HG02623 (cell line): ENCODE measurements around the gene RICTOR.
"Not testable (repeated sequence)": the region's sequence is repeated elsewhere in the genome, so short reads cannot be mapped to it uniquely, and the experiment has no call there.

Experiments
- ATAC-seq: cut with Tn5 transposase; IDR thresholded peaks from one replicate; pipeline ENCODE4 v1.9.1; 2021; ENCODE audit warnings: moderate library complexity; ENCODE audit not compliant: unreplicated experiment

Gene RICTOR

DNA sequence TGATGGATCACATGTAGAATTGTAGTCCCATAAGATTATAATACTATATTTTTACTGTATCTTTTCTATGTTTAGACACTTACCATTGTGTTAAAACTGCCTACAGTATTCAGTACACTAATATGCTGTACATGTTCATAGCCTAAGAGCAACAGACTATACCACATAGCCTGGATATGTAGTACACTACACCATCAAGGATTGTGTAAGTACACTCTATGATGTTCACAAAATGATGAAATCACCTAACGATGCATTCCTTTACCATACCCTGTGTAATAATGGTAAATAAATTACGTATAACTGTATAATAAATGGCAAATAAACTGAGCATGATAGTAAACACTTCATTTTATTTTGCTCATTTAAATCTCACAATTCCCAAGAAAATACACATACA lies 60.3 kb downstream of the RICTOR start:
- ATAC-seq = no peak

DNA sequence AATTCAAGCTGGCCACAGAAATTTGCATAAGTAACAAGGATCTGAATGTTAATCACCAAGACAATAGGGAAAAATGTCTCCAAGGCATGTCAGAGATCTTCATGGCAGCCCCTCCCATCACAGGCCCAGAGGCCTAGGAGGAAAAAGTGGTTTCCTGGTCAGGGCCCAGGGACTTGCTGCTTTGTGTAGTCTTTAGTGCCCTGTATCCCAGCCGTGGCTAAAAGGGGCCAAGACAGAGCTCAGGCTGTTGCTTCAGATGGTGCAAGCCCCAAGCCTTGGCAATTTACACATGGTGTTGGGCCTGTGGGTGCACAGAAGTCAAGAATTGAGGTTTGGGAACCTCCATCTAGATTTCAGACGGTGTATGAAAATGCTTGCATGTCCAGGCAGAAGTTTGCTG lies 63.2 kb downstream of the RICTOR start:
- not testable (repeated sequence) for ATAC-seq

DNA sequence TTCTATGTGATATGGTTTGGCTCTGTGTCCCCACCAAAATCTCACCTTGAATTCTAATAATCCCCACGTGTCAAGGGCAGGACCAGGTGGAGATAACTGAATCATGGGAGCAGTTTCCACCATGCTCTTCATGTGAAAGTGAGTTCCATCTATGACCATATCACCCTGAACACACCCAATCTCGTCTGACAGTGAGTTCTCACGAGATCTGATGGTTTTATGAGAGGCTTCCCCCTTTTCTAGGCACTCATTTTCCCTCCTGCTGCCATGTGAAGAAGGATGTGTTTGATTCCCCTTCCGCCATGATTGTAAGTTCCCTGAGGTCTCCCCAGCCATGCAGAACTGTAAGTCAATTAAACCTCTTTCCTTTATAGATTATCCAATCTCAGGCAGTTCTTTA lies 64.2 kb downstream of the RICTOR start:
- no peak for ATAC-seq

DNA sequence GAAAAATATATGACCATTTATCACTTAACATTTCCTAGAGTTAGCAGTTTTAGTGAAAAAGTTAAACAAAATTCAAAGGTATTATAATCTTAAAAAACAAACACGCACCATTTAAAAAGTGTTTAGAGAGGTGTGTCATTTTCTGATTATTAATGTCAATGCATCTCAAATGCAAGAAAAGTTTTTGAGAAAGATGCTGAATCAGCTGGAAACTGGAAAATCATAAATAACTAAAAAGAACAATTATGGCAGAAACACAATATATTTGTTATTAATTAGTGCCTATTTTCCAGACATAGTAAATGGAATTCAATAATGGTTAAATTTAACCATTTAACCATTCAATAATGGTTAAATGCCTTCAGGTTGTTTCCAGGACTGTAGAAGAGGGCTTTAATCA lies 64.9 kb downstream of the RICTOR start:
- no peak for ATAC-seq

DNA sequence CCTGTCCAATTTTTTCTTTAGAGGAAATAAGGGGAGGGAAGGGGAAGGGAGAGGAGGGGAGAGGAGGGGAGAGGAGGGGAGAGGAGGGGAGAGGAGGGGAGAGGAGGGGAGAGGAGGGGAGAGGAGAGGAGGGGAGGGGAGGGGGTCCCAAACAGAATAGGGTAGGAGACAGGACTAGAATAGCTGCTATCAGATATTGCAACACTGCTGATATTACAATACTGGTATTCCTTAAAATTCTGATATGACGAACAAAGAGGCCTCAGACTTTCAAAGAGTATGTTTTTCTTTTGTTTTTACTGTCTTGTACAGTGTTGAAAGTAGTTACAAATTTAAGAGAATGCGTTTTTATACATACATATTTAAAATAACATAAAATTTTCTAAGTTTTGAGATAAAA lies 67.5 kb downstream of the RICTOR start:
- no peak for ATAC-seq

DNA sequence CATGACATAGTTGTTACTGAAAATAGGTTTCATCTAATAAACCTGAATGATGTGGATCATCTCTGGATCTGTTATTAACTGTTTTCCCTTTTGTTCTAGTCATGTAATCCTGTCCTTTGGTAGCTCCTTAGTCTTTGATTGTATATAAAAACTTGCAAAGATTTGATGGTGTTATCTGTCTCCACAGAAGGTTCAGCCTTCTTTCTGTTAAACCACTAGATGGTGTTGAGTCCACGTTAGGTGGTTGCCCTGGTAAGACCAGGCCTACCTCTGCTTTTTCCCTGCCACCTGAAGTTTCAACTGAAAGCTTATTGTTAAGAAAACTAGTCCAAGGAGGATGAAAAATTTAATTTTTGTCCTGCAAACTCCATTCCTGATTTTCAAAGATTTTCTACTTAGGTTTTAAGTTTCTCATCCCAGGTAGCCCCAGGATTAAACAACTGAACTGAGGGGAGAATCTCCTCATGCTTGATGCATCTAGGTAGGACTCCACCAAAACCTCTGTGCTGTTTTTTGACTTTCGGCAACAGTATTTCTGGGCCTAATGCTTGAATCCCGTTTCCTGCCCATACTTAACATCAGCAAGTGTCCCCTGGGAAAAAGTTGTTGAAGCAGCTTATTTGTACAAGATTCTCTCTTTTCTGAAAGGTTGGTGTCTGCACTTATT lies 68.5 kb downstream of the RICTOR start:
- ATAC-seq = no peak

DNA sequence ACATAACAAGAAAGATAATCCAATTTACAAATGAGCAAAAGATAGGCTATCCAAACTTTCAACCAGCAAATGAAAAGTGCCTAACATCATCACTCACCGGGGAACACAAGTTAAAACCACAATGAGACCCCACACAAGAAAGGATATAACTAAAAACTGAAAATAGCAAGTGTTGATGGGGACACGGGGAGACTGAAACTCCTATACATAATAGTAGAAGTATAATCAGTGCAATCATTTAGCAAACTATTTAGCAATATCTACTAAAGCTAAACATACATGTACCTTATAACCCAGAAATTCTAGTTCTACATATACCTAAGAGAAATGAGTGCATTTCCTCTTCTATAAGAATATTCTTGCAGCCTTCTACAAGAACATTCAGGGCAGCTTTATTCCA lies 72.5 kb downstream of the RICTOR start:
- ATAC-seq = no peak

DNA sequence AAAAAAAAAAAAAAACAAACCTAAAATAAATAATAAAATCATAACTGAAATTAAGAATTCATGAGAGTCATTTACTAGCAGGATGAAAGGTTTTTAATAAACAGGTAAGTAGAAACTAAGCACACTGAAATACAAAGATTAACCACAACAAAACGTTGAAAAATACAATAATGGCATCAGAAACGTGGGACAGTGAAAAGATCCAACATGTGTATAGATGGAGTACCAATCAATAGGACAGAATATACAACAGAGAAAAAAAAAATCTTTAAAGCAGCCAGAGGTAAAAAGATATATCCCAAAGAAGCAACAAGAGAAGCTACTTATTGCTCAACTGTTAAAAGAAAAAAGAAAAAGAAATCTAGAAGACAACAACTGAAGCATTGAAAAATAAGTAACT lies 75.2 kb downstream of the RICTOR start:
- ATAC-seq = no peak

DNA sequence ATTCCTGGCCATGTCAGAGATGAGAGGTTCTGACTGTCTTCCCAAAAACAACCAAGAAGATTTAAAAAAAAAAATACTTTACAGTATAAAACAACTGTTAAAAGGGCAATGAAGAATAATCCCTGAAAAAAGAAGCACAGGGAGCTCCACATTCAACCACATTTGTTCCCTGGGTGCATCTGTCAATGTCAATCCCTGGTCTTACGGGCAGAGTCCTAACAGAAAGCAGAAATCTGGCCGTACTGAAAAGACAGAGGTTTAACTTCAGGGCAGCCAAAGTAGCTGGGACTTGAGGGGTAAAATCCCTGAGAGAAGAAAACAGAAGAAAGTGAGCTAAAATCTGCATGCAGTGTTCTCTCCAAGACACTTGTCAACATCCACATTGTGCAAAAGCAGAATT lies 76.6 kb downstream of the RICTOR start:
- ATAC-seq = no peak

DNA sequence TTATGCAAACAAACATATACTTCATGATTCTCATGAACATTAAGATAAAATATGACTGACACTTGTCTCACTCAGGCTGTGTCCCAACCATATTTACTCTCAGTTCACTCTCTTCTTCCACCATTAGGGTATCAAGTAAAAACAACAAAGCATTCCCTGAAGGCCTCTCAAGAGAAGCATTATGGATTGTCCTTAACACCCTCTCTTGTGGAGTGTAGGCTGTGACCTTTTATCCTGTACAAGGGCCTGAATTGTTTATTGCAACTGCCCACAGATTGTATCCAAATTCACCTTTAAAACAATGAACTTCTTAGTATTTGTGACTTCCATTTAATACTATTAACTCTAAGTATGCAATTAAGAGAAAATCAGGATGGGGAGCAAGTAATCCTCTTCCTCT lies 78.1 kb downstream of the RICTOR start:
- no peak for ATAC-seq

DNA sequence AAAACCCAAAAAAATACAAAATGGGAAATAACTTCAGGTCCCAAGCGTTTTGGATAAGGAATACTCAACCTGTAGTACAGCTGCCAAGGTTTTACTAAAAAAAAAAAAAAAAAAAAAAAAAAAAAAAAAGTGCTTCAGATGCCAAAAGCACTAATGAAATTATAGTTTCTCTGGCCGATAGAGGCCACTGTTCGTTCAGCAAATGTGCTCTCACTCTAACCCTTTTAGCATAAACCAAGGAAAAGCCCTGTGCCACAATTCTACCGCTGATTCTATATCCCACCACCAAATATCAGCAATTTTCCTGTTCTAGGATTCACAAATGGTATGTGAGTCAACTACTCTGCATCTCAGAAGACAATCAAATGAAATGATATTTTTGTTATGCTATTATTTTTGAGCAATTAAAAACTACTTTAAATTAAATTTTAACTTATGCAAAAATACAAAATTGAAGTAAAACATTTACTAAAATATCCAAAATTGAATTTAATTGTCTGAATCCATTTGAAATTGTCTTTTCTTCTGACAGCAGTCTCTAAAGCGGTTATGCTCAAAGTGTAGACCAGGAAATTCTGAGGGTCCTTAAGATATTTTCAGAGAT lies 79.8 kb downstream of the RICTOR start:
- ATAC-seq = peak; percentile 50

DNA sequence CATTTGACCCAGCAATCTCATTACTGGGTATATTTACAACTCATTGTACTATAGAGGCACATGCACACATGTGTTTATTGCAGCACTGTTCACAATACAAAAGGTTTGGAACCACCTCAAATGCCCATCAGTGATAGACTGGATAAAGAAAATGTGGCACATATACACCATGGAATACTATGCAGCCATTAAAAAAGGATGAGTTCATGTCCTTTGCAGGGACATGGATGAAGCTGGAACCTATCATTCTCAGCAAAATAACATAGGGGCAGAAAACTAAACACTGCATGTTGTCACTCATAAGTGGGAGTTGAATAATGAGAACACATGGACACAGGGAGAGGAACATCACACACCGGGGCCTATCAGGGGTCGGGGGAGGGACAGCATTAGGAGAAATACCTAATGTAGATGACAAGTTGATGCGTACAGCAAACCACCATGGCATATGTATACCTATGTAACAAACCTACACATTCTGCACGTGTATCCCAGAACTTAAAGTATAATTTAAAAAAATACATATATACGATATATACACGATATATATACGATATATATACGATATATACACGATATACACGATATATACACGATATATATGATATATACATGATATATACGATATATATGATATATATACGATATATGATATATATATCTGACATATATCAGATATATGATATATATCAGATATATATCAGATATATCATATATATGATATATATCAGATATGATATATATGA lies 84.1 kb downstream of the RICTOR start:
- ATAC-seq = not testable (repeated sequence)

DNA sequence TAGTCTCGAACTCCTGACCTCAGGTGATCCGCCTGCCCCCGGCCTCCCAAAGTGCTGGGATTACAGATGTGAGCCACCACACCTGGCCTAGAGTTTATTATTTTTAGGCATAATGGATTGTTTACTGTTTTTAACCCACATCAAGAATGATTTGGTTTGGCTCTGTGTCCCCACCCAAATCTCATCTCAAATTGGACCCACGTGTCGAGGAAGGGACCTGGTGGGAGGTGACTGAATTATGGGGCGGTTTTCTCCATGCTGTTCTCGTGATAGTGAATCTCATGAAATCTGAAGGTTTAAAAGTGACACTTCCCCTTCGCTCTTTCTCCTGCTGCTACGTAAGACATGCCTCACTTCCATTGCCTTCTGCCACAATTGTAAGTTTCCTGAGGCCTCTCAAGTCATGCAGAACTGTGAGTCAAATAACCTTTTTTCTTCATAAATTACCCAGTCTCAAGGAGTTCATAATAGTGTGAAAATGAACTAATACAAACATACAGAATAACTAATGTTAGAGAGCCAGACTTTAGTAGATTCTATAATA lies 88.2 kb downstream of the RICTOR start:
- ATAC-seq = no peak

DNA sequence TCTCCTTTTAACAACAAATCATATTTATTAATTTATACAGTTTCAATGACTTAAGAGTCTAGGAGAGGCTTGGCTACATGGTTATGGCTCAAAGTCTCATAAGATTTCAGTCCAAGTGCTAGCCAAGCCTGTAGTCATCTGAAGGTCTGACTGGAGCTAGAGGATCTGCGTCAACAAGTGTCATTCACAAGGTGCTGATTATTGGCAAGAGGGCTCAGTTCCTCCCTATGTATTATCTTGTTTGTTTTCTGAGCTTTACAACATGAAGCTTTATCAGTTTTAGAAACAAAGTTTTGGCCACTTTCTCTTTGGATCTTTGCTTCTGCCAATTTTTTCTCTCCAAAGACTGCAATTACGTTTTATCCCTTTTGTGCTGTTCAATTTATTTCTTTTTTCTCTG lies 94.7 kb downstream of the RICTOR start:
- ATAC-seq = no peak

DNA sequence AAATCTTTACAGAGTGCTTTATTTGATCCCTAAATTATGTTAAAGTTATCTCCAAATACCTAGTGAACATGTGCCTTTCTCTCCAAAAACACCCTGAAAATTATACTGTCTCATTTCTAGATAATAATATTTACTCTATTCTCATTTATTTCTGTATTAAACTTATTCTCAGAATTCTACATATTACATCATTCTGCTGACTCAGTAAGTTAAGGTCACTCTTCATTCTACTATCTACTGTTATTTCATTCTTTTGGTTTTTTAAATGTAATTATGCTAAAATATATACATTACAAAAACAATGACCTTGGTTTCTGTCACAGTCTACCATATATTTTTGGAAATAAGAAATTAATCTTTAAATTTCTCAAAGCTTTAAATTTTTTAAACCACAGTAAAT lies 96.2 kb downstream of the RICTOR start:
- ATAC-seq = no peak

DNA sequence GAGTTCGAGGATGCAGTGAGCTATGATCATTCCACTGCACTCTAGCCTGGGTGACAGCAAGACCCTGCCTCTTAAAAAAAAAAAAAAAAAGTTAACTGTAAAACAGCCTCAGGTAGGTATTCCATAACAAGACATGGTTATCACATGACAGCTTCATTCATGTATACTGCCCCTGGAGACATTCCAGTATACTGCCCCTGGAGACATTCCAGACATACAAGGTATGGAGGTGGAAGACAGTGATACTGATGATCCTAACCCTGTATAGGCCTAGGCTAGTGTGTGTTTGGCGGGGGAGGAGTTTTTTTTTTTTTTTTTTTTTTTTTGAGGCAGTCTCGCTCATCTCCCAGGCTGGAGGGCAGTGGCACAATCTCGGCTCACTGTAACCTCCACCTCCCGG lies 105.5 kb downstream of the RICTOR start:
- no peak for ATAC-seq

DNA sequence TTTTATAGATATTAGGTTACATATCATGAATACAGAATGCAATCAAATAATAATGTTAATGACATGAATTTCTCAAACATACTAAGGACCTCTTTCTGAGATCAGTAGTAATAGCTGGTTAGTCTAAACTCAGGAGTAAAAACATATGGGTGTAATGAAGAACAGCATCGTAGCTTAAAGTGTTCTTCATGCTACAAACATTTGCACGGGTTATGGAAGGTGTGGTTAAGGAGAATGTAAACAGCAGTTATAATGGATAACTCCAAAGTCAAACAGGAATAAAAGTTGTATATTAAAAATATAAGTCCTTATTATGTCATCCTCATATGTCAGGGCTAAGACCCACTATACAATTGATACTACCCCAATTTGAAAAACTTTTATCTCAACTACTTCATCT lies 112.5 kb downstream of the RICTOR start:
- ATAC-seq = no peak

DNA sequence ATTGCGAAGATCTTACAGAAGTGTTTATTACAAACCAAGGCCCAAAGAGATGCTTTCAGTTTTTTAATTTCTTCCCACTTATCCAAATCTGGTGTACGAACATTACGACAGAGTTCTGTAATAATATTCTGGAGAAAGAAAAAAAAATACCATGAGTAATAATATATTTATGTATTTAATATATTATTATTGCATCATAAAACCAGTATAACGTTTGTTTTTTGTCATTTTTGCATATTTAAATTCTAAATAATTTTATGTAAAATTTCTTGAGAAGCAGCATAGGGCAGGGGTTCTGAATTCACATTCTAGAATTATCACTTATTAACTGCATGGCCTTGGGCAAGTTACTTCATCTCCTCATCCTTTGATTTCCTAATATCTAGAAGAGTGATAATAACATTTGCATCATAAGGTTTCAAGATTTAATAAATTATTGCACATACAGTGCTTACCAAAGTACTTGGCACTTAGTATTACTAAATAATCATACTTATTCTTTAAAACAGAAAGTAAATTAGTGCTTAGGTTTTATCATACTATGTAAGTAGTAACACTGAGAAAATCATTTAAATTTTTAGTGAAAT lies 120.7 kb downstream of the RICTOR start:
- ATAC-seq = no peak

DNA sequence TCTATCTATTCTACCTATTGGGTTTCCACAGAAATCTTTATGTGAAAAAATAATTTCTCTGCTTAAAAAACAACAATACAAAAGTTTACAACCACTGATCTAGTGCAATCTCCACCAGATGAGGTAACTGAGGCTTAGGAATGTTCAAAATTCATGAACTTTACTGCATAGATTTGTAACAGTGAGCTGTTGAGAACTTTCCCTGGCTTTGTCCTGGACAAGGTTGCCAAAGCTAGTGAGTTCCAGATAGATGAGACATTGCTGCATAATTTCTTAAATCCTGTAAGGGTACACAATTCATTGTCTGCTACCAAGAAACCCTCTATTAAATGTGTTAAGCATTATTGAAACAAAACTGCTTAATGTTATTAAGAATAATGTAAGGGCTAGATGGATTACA lies 125.7 kb downstream of the RICTOR start:
- ATAC-seq = no peak

DNA sequence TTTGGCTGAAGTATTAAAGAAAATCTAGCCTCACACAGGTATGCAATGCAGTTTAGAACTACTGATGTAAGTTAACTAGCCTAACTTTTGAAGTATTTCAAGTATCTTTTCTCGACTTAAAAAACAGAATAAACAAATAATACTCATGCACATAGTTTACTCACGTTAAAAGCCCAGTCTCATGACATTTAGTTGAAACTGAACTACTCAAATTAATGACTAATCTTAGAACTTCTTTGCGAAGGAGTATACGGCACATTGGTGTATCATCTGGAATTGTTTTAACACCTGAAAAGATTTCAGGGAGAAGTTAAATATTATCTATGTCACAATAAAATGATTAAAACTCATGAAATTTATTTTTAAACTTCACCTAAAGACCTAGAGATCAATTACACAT lies 129.9 kb downstream of the RICTOR start:
- ATAC-seq = no peak

DNA sequence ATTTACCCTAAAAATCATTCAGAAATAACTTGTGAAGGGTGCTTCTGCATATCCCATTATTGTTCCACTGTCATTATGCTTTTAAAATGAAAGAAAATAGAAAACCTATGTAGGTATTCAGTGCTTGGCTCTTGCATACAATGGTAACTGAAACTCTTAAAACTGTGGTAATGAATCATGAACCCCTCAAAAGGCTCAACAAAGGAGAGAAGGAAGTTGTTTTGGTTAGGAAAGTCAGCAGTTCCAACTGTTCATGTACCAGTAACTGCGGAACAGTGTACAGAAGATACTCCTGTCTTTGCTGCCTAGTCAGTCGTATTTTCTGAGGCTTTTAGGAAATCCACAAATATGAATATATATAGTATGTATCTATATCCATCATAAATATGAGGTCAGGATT lies 132.3 kb downstream of the RICTOR start:
- no peak for ATAC-seq
